GM12874 (cell line): Measurements from ENCODE around the gene FGFRL1.

ENCODE experiments used
- CTCF ChIP-seq: IDR thresholded peaks from 2 replicates; pipeline ENCODE4 v1.5.1; 2011; ENCODE audit warnings: low read depth, mild to moderate bottlenecking, control low read depth, low read length, moderate library complexity; ENCODE audit not compliant: insufficient read depth

FGFRL1 gene

GRCh38 chr4:1018147-1019020 lies 7.0 kb downstream of the FGFRL1 start:
- TF ChIP-seq CTCF: no peak

GRCh38 chr4:1019320-1019719 lies 7.9 kb downstream of the FGFRL1 start:
- TF ChIP-seq CTCF: no peak

- TF ChIP-seq CTCF: no peak
Measured at GRCh38 chr4:1019729-1020470, 8.5 kb downstream of the FGFRL1 start.

GRCh38 chr4:1021386-1022050 lies 10.1 kb downstream of the FGFRL1 start:
- no peak for TF ChIP-seq CTCF

GRCh38 chr4:1022051-1022738 lies 10.8 kb downstream of the FGFRL1 start:
- no peak for TF ChIP-seq CTCF

- TF ChIP-seq CTCF: no peak
Measured at GRCh38 chr4:1022739-1023066, 11.3 kb downstream of the FGFRL1 start.
